Osteocyte (in vitro differentiated cells): ENCODE results near the gene BDNF. TPM values are rescaled to one million over a fixed set of nuclear protein-coding genes. Genes with fewer than 3 reads are reported as not detected.

Experiments used
- DNase-seq: peaks from one replicate; pipeline ENCODE4 v3.0.0; 2021; ENCODE audit warnings: mixed read lengths; ENCODE audit not compliant: unreplicated experiment; ENCODE audit errors: extremely low spot score
- H3K27ac Mint-ChIP-seq: one replicate; pipeline ENCODE4 v1.8.0; 2021; ENCODE audit warnings: mild to moderate bottlenecking, mixed read lengths; ENCODE audit not compliant: unreplicated experiment
- H3K27me3 Mint-ChIP-seq: one replicate; pipeline ENCODE4 v1.8.0; 2021; ENCODE audit warnings: mixed read lengths; ENCODE audit not compliant: unreplicated experiment
- H3K36me3 Mint-ChIP-seq: one replicate; pipeline ENCODE4 v1.8.0; 2021; ENCODE audit warnings: mixed read lengths; ENCODE audit not compliant: unreplicated experiment
- H3K4me1 Mint-ChIP-seq: one replicate; pipeline ENCODE4 v1.8.0; 2021; ENCODE audit warnings: mixed read lengths; ENCODE audit not compliant: unreplicated experiment
- H3K4me3 Mint-ChIP-seq: one replicate; pipeline ENCODE4 v1.8.0; 2021; ENCODE audit warnings: mild to moderate bottlenecking, moderate library complexity, mixed read lengths; ENCODE audit not compliant: unreplicated experiment
- H3K9me3 Mint-ChIP-seq: one replicate; pipeline ENCODE4 v1.8.0; 2021; ENCODE audit warnings: mixed read lengths; ENCODE audit not compliant: unreplicated experiment
- CTCF ChIP-seq: fragments of 200-600 bp; sonication (generic); IDR thresholded peaks from 2 replicates; pipeline ENCODE4 v1.5.0; 2021; ENCODE audit warnings: antibody characterized with exemption, mild to moderate bottlenecking, moderate library complexity
- total RNA-seq: library from RNA; stranded (reverse); gene quantifications from 2 replicates; pipeline ENCODE4 v1.2.1, GENCODE V29; 2021

BDNF gene
- total RNA-seq, 1 donor from 2014 or later = 4.9 TPM

GRCh38 chr11:27701355-27702105 lies 1.3 kb upstream of the BDNF start:
- H3K27ac Mint-ChIP-seq = peak overlapping the region; percentile 19
- H3K9me3 Mint-ChIP-seq = no peaks in the 10 kb centered on the region
- peak; percentile 56 for TF ChIP-seq CTCF
- no peaks in the 10 kb centered on the region for H3K36me3 Mint-ChIP-seq
- DNase-seq = peak; percentile 80
- peaks cover 2% of the 10 kb centered on the region for H3K27me3 Mint-ChIP-seq
- peak overlapping the region; percentile 90 for H3K4me3 Mint-ChIP-seq
- H3K4me1 Mint-ChIP-seq = peaks cover 35% of the 10 kb centered on the region

GRCh38 chr11:27699926-27700350 lies 317 bp downstream of the BDNF start:
- Mint-ChIP-seq H3K27ac (peak overlapping the region; percentile 76), H3K9me3 (no peaks in the 10 kb centered on the region), H3K36me3 (no peaks in the 10 kb centered on the region), H3K4me3 (peak overlapping the region; percentile 86), H3K27me3 (peaks cover 2% of the 10 kb centered on the region), H3K4me1 (peaks cover 46% of the 10 kb centered on the region)
- TF ChIP-seq CTCF = no peak
- DNase-seq = peak; percentile 84

GRCh38 chr11:27699242-27699925 lies 871 bp downstream of the BDNF start:
- peak overlapping the region; percentile 86 for H3K4me3 Mint-ChIP-seq
- H3K27ac Mint-ChIP-seq = peak overlapping the region; percentile 76
- peaks cover 47% of the 10 kb centered on the region for H3K4me1 Mint-ChIP-seq
- no peaks in the 10 kb centered on the region for H3K27me3 Mint-ChIP-seq
- no peak for TF ChIP-seq CTCF
- no peaks in the 10 kb centered on the region for H3K9me3 Mint-ChIP-seq
- peak; percentile 83 for DNase-seq
- no peaks in the 10 kb centered on the region for H3K36me3 Mint-ChIP-seq

- H3K27me3 Mint-ChIP-seq = no peaks in the 10 kb centered on the region
- peaks cover 47% of the 10 kb centered on the region for H3K4me1 Mint-ChIP-seq
- no peaks in the 10 kb centered on the region for H3K36me3 Mint-ChIP-seq
- peak; percentile 91 for TF ChIP-seq CTCF
- no peaks in the 10 kb centered on the region for H3K9me3 Mint-ChIP-seq
- H3K27ac Mint-ChIP-seq = peak overlapping the region; percentile 76
- peak; percentile 95 for DNase-seq
- H3K4me3 Mint-ChIP-seq = peak overlapping the region; percentile 86
Measured at GRCh38 chr11:27698872-27699241, 1.4 kb downstream of the BDNF start.

GRCh38 chr11:27697679-27698275 lies 2.5 kb downstream of the BDNF start:
- peaks cover 47% of the 10 kb centered on the region for H3K4me1 Mint-ChIP-seq
- TF ChIP-seq CTCF = no peak
- no peak for DNase-seq
- peak overlapping the region; percentile 86 for H3K4me3 Mint-ChIP-seq
- no peaks in the 10 kb centered on the region for H3K36me3 Mint-ChIP-seq
- H3K27me3 Mint-ChIP-seq = no peaks in the 10 kb centered on the region
- no peaks in the 10 kb centered on the region for H3K9me3 Mint-ChIP-seq
- peak overlapping the region; percentile 27 for H3K27ac Mint-ChIP-seq
